ENCODE results near the gene SAMHD1.
A peak's percentile ranks its signal among the peaks of the same experiment; 100 is the strongest.
"Not testable (repeated sequence)": the region's sequence is repeated elsewhere in the genome, so short reads cannot be mapped to it uniquely, and the experiment has no call there.

The SAMHD1 gene

DNA sequence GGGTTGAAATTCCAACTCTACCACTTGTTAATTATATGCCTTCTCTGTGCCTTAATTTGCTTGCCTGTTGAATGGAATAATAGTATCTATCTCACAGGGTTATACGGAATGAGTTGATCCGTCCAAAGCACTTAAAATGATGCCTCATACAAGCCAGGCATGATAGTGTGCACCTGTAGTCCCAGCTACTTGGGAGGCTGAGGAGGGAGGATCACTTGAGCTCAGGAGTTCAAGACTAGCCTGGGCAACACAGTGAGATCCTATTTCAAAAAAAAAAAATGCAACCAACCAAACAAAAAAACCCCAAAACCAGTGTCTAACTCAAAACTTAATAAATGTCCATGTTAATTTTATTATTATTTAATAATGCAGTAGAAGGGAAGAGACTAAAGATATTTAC is 35.3 kb downstream of the SAMHD1 start:
- DNase-seq (no peak), ATAC-seq (no peak)
- H3K27me3 Mint-ChIP-seq: no peaks in the 10 kb centered on the region
- no peak overlapping the region for H3K27ac Mint-ChIP-seq
- no peaks in the 10 kb centered on the region for H3K9me3 Mint-ChIP-seq
- peaks cover 26% of the 10 kb centered on the region for H3K36me3 Mint-ChIP-seq (ENCODE audit: low read depth)
- no peak overlapping the region for H3K4me3 Mint-ChIP-seq
- H3K4me1 Mint-ChIP-seq: peaks cover 6% of the 10 kb centered on the region

DNA sequence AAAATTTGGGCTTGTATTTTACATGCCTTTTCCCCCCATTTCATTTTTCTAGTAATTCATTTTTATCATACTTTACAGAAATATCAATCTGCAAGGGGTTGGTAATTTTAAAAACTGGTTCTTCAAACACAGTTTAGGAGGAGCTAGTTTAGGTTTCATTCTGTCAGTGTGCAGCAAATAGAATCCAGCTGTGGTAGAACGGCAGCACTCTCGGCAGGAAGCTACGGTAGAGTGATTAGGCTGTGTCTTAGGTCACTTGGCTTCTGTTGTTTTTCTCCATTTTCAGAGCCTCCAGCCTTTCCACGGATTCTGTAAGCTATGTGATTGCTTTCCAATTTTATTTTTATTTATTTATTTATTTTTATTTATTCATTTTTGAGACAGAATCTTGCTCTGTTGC is 42.9 kb downstream of the SAMHD1 start:
- DNase-seq (no peak), ATAC-seq (no peak)
- peaks cover 17% of the 10 kb centered on the region for H3K36me3 Mint-ChIP-seq (ENCODE audit: low read depth)
- H3K4me3 Mint-ChIP-seq: no peak overlapping the region
- peaks cover 9% of the 10 kb centered on the region for H3K4me1 Mint-ChIP-seq
- H3K27ac Mint-ChIP-seq: no peak overlapping the region
- H3K27me3 Mint-ChIP-seq: no peaks in the 10 kb centered on the region
- H3K9me3 Mint-ChIP-seq: no peaks in the 10 kb centered on the region

DNA sequence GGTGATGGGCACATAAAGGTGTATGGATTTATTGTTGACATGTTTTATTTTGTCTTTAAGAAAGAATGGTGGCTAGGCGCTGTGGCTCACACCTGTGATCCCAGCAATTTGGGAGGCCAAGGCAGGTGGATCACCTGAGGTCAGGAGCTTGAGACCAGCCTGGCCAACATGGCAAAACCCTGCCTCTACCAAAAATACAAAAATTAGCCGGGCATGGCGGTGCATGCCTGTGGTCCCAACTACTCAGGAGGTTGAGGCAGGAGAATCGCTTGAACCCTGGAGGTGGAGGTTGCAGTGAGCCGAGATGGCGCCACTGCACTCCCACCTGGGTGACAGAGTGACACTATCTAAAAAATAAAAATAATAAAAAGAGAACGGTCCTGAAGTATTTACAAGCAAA is 45.4 kb downstream of the SAMHD1 start:
- H3K4me3 Mint-ChIP-seq, DNase-seq, ATAC-seq, H3K9me3 Mint-ChIP-seq, H3K4me1 Mint-ChIP-seq, H3K27me3 Mint-ChIP-seq: not testable (repeated sequence)
- peak overlapping the region; percentile 30 for H3K27ac Mint-ChIP-seq
- peaks cover 22% of the 10 kb centered on the region for H3K36me3 Mint-ChIP-seq (ENCODE audit: low read depth)

DNA sequence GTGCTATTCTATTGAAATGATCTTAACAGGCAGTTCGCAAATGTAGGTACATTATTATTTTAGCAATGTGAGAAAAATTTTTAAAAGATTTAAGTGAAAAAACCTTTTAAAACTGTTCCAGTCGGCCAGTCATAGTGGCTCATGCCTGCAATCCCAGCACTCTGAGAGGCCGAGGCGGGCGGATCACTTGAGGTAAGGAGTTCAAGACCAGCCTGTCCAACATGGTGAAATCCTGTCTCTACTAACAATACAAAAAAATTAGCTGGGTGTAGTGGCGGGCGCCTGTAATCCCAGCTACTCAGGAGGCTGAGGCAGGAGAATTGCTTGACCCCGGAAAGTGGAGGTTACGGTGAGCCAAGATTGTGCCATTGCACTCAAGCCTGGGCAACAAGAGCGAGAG is 45.9 kb downstream of the SAMHD1 start:
- H3K36me3 Mint-ChIP-seq (ENCODE audit: low read depth): peaks cover 22% of the 10 kb centered on the region
- ATAC-seq, H3K4me3 Mint-ChIP-seq, DNase-seq, H3K9me3 Mint-ChIP-seq, H3K4me1 Mint-ChIP-seq, H3K27me3 Mint-ChIP-seq: not testable (repeated sequence)
- peak overlapping the region; percentile 30 for H3K27ac Mint-ChIP-seq

DNA sequence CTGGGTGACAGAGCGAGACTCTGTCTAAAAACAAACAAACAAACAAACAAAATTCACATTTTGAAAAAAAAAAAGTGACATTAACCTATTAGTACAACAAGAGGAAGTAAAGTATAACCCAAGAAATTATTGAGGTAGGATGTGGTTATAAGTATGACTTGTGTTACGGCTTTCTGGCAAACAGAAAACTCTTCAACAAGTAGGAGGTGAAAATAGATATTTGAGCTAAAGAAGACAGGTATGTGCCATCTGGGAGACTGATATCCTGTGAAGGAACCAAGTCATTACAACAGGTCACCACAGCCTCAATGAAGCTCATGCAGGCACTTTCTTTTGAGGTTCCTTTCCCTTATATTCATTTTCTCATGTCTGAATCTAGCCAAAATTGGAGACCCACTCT is 46.8 kb downstream of the SAMHD1 start:
- Mint-ChIP-seq H3K27ac (peak overlapping the region; percentile 81), H3K36me3 (ENCODE audit: low read depth) (peaks cover 22% of the 10 kb centered on the region), H3K9me3 (no peaks in the 10 kb centered on the region), H3K4me3 (no peak overlapping the region), H3K27me3 (no peaks in the 10 kb centered on the region), H3K4me1 (peaks cover 9% of the 10 kb centered on the region)
- no peak for DNase-seq
- ATAC-seq: no peak

DNA sequence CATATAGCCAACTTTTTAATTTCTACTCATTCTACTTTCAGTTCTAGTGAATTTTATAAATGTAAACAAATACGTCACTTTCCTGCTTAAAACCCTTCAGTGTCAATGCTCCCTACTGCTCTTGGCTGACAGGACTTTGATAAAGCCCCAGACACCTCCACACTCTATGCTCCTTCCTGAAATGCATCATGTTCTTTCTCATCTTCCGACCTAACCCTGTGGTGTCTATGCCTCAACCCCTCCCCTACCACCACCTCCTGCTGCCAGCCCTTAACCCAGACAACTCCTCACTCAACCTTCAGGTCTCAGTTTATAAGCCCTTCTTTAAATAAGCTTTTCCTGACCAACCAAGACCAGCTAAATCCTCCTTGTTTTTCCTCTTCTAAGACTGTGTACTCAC is 56.5 kb downstream of the SAMHD1 start:
- H3K4me1 Mint-ChIP-seq: peaks cover 4% of the 10 kb centered on the region
- peaks cover 11% of the 10 kb centered on the region for H3K36me3 Mint-ChIP-seq (ENCODE audit: low read depth)
- H3K27ac Mint-ChIP-seq: peak overlapping the region; percentile 31
- H3K27me3 Mint-ChIP-seq: no peaks in the 10 kb centered on the region
- H3K4me3 Mint-ChIP-seq: no peak overlapping the region
- ATAC-seq: peak; percentile 57
- no peak for DNase-seq
- H3K9me3 Mint-ChIP-seq: no peaks in the 10 kb centered on the region

DNA sequence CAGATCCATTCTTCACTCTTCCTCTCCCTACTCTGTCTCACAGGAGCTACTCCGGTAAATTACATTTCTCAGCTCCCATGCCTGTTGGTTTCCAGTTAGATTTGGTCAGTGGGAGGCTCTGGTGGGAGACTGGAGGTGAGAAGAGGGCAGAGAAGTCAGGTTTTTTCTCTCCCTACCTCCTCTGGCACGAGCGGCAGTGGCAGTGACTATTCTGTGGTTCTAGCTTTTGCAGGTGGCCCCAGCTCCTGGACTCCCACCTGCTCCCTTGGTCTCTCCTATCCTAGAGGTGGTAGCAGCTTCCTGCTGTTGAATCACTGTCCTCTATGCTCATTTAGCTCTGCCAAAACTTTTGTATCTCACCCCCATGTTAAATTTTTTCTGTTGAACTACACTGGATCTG is 57.7 kb downstream of the SAMHD1 start:
- no peaks in the 10 kb centered on the region for H3K9me3 Mint-ChIP-seq
- peaks cover 2% of the 10 kb centered on the region for H3K4me1 Mint-ChIP-seq
- no peak overlapping the region for H3K4me3 Mint-ChIP-seq
- peaks cover 11% of the 10 kb centered on the region for H3K36me3 Mint-ChIP-seq (ENCODE audit: low read depth)
- no peaks in the 10 kb centered on the region for H3K27me3 Mint-ChIP-seq
- peak overlapping the region; percentile 16 for H3K27ac Mint-ChIP-seq
- no peak for DNase-seq
- no peak for ATAC-seq

DNA sequence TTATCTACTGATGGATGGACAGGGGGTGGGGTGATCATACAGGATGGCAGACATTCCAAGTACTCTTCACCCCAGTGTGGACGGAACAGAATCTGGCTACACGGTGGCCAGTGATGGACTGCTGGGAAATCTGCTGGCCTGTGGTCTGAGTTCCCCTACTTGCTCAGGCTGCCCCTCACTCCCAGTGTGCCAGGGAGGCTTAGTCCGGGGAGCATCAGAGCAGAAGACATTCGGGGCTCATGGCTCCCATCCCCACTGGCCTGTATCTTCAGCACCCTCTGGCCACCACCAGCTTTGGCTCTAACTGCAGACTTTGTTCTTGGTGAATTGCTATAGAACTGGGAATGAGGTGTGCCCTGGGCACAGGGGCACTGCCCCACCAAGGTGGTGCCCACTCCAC is 60.3 kb downstream of the SAMHD1 start:
- Mint-ChIP-seq H3K36me3 (ENCODE audit: low read depth) (peaks cover 6% of the 10 kb centered on the region), H3K27ac (no peak overlapping the region), H3K4me3 (no peak overlapping the region), H3K9me3 (no peaks in the 10 kb centered on the region), H3K4me1 (peaks cover 9% of the 10 kb centered on the region), H3K27me3 (no peaks in the 10 kb centered on the region)
- DNase-seq (no peak), ATAC-seq (no peak)

DNA sequence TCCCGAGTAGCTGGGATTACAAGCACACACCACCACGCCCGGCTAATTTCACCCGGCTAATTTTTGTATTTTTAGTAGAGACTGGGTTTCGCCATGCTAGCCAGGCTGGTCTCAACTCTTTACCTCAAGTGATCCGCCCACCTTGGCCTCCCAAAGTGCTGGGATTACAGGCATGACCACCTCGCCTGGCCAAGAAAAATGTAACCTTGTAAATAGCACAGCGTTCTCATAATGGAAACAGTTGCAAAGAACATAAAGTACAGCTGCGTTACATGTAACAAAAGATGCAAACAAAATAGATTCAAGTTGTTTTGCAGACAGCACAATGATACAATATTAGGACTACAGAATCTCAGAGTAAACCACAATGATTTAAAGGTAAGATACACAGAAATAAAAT is 60.9 kb downstream of the SAMHD1 start:
- Mint-ChIP-seq H3K9me3 (no peaks in the 10 kb centered on the region), H3K27ac (no peak overlapping the region), H3K4me1 (peaks cover 9% of the 10 kb centered on the region), H3K36me3 (ENCODE audit: low read depth) (peaks cover 6% of the 10 kb centered on the region), H3K4me3 (no peak overlapping the region), H3K27me3 (no peaks in the 10 kb centered on the region)
- DNase-seq (no peak), ATAC-seq (no peak)

DNA sequence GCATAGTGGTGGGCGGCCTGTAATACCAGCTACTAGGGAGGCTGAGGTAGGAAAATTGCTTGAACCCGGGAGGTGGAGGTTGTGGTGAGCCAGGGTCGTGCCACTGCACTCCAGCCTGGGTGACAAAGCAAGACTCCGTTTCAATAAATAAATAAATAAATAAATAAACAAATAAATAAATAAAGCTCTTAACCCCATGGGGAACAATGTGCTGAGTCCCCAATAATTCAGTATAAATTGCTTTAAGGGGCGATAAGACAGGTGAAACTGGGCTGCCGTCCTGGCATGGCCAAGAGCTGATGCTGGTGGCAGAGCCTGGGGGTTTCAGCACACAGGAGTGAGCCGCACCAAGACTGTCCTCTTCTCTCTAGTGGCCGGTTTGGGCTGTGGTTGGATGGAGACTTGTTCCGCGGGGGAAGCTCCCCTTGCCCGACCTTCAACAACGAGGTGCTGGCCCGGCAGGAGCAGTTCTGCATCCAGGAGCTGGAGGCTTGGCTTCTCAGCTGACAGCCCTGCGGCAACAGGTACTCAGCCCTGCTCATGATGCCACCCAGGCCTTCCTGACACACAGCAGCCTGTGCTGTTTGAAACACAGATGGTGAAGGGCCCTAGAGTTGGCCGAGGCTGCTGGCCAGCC is 62.5 kb downstream of the SAMHD1 start:
- peaks cover 6% of the 10 kb centered on the region for H3K4me1 Mint-ChIP-seq
- H3K27me3 Mint-ChIP-seq: no peaks in the 10 kb centered on the region
- H3K9me3 Mint-ChIP-seq: no peaks in the 10 kb centered on the region
- no peak overlapping the region for H3K4me3 Mint-ChIP-seq
- no peak for ATAC-seq
- H3K27ac Mint-ChIP-seq: no peak overlapping the region
- peaks cover 6% of the 10 kb centered on the region for H3K36me3 Mint-ChIP-seq (ENCODE audit: low read depth)
- DNase-seq: no peak

DNA sequence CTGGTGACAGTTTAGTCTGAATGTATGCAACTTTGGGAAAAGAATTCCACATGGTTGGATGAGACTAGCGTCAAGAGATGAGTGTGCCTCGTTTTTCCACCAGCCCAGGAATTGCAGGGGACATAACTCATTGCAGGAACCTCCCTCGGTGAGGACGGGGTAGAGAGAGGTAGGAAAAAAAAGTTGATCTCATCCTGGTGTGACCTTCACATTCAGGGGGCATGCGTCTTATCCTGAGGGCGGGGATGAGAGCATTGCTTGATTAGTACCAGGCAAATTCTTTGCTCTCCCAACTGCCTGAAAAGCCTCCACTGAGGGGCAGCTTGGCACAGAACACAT is 63.8 kb downstream of the SAMHD1 start:
- Mint-ChIP-seq H3K27ac (no peak overlapping the region), H3K36me3 (ENCODE audit: low read depth) (peaks cover 6% of the 10 kb centered on the region), H3K9me3 (no peaks in the 10 kb centered on the region), H3K27me3 (no peaks in the 10 kb centered on the region), H3K4me3 (no peak overlapping the region), H3K4me1 (peaks cover 6% of the 10 kb centered on the region)
- no peak for DNase-seq
- no peak for ATAC-seq

DNA sequence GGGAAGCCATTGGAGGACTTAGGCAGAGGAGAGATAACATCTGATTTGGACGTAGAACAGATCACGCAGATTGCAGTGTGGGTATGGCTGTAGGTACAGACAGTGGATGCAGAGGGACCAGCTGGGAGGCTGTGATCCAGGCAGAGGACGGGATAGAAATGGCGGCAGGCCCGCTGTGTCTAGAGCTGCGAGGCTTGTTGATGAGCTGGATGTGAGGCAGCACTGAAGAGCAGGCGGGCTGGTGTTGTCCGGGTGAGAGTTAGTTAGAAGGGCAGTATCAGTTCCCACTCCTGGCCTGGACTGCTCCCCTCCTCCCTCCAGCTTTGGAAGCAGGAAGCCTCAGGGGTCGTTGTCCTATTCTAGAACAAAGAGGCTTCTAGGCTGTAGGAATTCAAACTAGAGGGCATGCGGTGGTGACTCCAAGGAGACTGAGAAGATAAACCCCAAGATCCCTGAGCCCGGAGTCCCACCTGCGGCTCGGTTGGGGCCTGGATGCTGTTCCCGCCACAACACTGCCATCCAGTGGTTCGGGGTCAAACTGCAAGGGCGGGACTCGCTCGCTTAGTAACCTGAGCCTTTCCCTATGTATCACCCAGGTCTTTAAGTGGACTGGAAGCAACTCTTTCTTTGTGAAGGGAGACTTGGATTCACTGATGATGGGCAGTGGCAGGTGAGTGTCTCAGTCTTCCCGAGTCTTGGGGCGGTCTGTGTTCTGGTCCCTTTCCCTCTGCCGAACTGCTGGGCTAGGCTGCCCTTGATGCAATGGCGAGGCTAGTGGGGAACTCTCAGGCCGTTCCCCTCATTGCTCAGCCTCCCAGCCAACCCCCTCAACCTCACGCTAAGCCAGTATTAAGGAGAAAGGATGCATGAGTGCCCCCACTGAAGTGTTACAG is 64.4 kb downstream of the SAMHD1 start:
- no peak overlapping the region for H3K4me3 Mint-ChIP-seq
- peak overlapping the region; percentile 50 for H3K27ac Mint-ChIP-seq
- peaks cover 6% of the 10 kb centered on the region for H3K4me1 Mint-ChIP-seq
- no peaks in the 10 kb centered on the region for H3K9me3 Mint-ChIP-seq
- peaks cover 4% of the 10 kb centered on the region for H3K36me3 Mint-ChIP-seq (ENCODE audit: low read depth)
- peak; percentile 91 for ATAC-seq
- DNase-seq: peak; percentile 89
- H3K27me3 Mint-ChIP-seq: no peaks in the 10 kb centered on the region

DNA sequence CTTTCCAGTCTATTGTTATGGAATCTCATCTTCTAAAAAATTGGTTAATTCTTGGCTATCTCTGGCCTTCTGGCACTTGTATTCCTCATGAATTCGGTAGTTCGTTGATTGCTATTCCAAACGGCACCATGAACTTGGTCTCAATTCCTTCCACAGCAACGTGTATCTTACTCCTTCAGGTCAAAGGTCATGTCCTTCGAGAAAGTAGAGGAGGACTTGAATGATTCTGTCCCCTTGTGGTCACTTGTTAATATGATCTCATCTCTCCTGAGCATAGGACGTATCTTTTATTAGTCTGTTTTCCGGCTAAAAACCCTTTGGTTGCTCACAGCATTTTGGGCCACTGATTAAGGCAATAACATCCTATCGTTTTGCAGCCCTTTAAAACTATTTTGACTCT is 66.2 kb downstream of the SAMHD1 start:
- DNase-seq: no peak
- no peak for ATAC-seq
- H3K4me3 Mint-ChIP-seq: no peak overlapping the region
- H3K4me1 Mint-ChIP-seq: peaks cover 12% of the 10 kb centered on the region
- H3K36me3 Mint-ChIP-seq (ENCODE audit: low read depth): peaks cover 4% of the 10 kb centered on the region
- no peak overlapping the region for H3K27ac Mint-ChIP-seq
- no peaks in the 10 kb centered on the region for H3K27me3 Mint-ChIP-seq
- H3K9me3 Mint-ChIP-seq: no peaks in the 10 kb centered on the region

DNA sequence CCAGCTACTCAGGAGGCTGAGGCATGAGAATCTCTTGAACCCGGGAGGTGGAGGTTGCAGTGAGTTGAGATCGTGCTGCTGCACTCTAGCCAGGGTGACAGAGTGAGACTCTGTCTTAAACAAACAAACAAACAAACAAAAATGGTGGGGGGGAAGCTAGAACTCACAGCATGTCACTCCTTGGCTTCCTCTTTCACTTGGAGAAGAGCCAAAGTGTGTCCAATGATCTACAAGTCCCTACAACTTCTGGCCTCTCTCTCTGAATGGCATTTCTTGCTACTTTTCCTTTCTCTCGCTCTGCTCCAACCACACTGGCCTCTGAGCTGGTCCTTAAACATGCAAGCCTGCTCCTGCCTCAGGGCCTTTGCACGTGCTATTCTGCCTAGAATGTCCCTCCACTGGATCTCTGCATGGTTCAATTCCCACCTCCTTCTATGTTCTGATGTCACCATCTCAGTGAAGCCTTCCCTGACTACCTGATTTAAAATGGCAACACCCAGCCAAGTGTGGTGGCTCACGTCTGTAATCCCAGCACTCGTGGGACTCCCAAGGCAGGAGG is 67.5 kb downstream of the SAMHD1 start:
- Mint-ChIP-seq H3K4me1 (peaks cover 12% of the 10 kb centered on the region), H3K4me3 (no peak overlapping the region), H3K27me3 (no peaks in the 10 kb centered on the region), H3K9me3 (no peaks in the 10 kb centered on the region), H3K27ac (no peak overlapping the region), H3K36me3 (ENCODE audit: low read depth) (no peaks in the 10 kb centered on the region)
- ATAC-seq (no peak), DNase-seq (no peak)

DNA sequence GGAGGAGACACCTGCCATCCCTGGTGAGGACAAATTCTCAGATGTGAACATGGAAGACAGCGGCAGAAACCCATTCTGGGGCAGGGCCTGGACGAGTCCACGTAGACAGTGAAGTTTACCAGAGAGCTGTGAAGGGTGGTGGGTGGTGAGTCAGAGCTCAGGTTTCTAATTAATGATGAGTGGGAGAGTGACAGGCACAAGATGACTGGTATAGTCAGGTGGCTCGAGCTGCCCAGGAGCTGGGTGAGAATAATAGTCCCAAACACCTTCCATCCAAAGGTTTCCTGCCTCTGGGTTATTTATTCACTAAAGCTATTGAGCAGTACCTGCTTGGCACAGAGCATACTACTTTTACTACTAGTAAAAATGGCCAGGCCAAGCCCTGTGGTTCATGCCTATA is 69.6 kb downstream of the SAMHD1 start:
- no peak for DNase-seq
- H3K4me1 Mint-ChIP-seq: peaks cover 9% of the 10 kb centered on the region
- H3K36me3 Mint-ChIP-seq (ENCODE audit: low read depth): no peaks in the 10 kb centered on the region

More for the DNA sequence above, 69.6 kb downstream of the SAMHD1 start:
- peak; percentile 83 for ATAC-seq
- Mint-ChIP-seq H3K4me3 (no peak overlapping the region), H3K27ac (no peak overlapping the region), H3K9me3 (no peaks in the 10 kb centered on the region), H3K27me3 (no peaks in the 10 kb centered on the region)
